DMS 273 treated with DMSO at 0.1 percent for 48 hours (cell line): Measurements from ENCODE around the gene TRMT112.
A peak's percentile ranks its signal among the peaks of the same experiment; 100 is the strongest.

Source experiments
- DNase-seq: peaks from one replicate; lab custom pipeline; 2025; lab: John Stamatoyannopoulos, UW

TRMT112 gene

GRCh38 chr11:64291752-64292459, 25.5 kb downstream of the TRMT112 start:
- no peak for DNase-seq

DNA sequence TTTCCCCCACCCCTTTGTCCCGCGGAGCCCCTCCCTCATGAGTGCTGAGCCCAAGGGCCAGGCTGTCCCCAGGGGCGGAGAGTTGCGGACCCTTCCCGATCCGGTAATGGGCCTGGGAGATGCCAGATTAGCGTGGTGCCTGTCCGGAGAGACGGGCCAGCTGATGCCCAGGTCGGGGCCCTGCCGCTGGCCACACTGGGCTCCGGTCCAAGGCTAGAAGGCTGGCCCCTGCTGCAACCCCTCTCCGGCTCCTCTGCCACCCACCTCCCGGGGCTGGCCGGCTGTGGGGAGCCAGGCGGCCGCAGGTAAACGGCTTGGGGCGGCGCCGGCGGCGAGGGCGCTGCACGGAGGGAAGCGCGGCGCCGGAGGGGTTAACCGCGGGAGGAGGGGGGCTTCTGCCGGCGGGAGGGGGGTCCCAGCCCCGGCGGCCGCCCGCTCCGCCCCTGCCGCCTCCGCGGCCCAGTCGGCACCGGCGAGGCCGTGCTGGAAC, 26.1 kb downstream of the TRMT112 start, which contains the start of gene KCNK4:
Gene KCNK4, plus strand, starts transcription at position 41 of the 490 bp plus-strand sequence. CDS start 1,717 bp downstream, outside the sequence.
- no peak for DNase-seq

GRCh38 chr11:64290352-64291261, 26.8 kb downstream of the TRMT112 start:
- DNase-seq = no peak

DNA sequence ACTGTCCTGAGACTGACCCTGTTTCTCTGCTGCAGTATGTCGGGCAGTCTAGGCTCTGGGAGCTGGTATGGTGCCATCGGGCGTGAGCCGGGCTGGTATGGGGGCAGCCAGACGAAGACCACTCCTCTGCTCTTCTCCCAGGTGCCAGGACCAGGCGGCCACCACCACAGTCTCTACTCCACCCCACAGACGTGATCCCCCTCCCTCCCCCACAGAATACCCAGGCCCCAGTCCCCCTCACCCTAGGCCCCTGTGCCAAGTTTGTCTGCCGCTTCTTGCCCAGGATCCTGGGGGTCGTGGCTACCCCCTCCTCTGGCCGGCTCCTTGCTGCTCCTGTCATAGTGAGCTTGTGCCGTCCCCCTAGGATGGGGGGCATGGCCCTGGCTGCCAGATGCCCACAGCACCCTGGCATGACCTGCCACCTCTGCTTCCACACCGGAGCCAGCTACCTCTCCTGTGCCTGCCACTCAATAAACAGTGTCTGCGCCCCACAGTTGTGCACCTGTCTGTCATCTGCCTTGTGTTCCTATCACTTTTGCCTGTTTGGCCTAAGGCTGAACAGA, 28.3 kb downstream of the TRMT112 start:
- no peak for DNase-seq

GRCh38 chr11:64288353-64288750, 29.0 kb downstream of the TRMT112 start:
- DNase-seq = no peak

DNA sequence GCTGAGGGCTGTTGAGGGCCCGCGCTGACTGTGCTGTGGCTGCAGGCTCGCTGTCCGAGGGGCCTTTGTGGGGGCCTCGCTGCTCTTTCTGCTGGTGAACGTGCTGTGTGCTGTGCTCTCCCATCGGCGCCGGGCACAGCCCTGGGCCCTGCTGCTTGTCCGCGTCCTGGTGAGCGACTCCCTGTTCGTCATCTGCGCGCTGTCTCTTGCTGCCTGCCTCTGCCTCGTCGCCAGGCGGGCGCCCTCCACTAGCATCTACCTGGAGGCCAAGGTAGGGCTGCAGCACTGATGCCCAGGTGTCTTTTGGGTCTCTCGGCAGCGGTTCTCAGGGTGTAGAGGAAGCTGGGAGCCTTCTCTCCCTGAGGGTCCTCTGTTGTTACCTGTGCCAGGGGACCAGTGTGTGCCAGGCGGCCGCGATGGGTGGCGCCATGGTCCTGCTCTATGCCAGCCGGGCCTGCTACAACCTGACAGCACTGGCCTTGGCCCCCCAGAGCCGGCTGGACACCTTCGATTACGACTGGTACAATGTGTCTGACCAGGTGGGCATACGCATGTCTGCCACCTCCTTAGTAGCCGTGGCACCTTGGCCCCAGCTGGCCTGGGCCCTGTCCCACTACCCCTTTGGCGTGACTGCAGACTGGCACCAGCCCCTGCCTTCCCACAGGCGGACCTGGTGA, 29.5 kb downstream of the TRMT112 start:
- DNase-seq = no peak

DNA sequence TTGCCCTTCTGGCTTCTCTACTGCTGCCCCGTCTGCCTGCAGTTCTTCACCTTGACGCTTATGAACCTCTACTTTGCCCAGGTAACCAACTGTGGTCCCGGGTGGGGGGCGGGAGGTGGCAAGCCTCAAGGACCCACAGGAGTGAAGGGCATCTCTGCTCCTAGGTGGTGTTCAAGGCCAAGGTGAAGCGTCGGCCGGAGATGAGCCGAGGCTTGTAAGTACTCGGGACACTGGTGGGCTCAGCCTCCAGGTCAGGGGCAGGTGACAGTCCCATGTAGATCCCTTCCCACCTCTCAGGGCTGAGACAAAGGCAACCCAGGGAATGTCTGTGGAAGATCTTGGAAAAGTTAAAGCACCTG, 30.6 kb downstream of the TRMT112 start:
- DNase-seq = no peak

- peak; percentile 23 for DNase-seq
Measured at GRCh38 chr11:64285885-64286800, 31.2 kb downstream of the TRMT112 start.

- DNase-seq = no peak
Measured at GRCh38 chr11:64284962-64285884, 32.1 kb downstream of the TRMT112 start, which contains the start of gene GPR137. TSS of gene GPR137 (plus strand) at chr11:64285848. CDS start at chr11:64286525, 677 bp downstream.

- peak; percentile 53 for DNase-seq
Measured at GRCh38 chr11:64284048-64284961, 33.1 kb downstream of the TRMT112 start, which contains the start of gene BAD. TSS of gene BAD (minus strand) at chr11:64284665. CDS start at chr11:64284368, 297 bp downstream.

DNA sequence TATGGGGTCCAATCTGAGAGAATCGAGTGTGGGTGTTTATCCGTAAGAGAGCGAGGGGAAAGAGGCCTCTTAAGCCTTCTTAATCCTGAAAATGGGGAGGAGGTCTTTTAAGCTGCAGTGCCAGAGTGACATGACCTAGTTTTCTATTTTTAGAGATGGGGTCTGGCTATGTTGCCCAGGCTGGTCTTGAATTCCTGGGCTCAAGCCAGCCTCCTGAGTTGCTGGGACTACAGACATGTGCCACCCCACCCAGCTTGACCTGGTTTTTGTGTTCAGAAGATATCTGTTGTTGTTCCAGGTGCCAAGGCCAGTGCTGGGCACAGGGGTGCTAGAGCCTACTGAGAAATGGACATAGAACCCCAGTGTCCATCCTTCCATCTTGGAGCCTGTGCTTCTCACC, 34.3 kb downstream of the TRMT112 start:
- no peak for DNase-seq

DNA sequence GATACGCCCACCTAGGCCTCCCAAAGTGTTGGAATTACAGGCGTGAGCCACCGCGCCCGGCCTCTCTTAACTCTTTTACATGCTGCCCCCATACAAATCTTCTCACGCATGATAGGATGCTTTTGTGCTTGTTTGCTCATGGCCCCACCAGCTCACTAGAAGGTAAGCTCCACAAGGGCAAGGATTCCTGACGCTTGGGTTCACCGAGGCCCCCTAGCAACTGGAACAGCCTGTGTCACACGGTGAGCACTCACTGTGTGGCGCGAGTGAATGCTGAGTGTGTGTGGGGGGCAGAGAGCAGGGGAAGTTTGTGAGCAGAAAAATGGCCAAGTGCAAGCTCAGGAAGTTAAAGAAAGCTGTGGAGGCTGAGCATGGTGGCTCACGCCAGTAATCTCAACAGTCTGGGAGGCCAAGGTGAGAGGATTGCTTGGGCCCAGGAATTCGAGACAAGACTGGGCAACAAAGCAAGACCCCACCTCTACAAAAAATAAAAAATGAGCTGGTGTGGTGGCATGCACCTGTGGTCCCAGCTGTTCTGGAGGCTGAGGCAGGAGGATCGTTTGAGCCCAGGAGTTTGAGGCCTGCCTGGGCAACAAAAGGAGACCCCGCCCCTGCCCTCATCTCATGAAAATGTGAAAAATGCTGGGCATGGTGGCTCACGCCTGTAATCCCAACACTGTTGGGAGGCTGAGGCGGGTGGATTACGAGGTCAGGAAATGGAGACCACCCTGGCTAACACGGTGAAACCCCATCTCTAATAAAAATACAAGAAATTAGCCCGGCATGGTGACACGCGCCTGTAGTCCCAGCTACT, 35.2 kb downstream of the TRMT112 start:
- no peak for DNase-seq

DNA sequence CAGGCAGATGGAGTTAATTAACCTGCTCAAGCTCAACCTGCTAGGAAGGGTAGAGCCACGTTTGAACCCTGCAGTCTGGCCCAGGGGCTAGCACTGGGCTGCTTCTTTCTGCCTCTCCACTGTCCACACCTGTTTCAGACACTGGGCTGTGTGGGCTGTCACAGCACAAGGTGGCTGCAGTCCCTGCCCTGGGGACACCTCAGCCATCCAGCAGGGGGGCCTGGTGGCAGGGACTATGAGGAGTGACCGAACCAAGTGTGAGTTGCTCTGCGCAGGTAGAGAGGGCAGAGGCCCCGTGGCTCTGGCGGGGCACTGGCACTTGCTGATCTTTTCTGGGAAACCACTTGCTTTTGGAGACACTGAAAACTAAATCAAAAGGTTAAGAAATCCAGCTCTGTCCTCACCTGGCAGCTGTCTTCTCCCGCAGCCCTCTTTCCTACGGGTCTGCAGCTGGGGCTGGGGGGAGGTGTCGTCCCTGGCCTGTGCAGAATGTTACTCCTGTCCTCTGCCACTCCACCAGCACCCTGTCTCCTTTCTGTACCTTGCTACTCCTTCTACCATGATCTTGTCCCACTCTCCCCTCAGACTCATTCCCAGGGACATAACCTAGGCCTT, 38.7 kb downstream of the TRMT112 start:
- DNase-seq = no peak

GRCh38 chr11:64276653-64277431, 40.5 kb downstream of the TRMT112 start:
- no peak for DNase-seq

- no peak for DNase-seq
Measured at GRCh38 chr11:64275841-64276240, 41.5 kb downstream of the TRMT112 start.

GRCh38 chr11:64275031-64275800, 42.1 kb downstream of the TRMT112 start:
- no peak for DNase-seq
